Sigmoid colon (tissue), 4 donors: ENCODE results near the gene KRT14.

ENCODE experiments used
- CTCF ChIP-seq, 4 experiments: fragments of 450-650 bp in 3 of 4; fragments of 200-600 bp in 1 of 4; IDR thresholded peaks; one replicate each; pipeline ENCODE4 v1.5.1; 2016 to 2019; ENCODE audit warnings: antibody characterized with exemption in 4 of 4, mild to moderate bottlenecking in 3 of 4, moderate library complexity in 2 of 4
- EP300 ChIP-seq, 4 donors: sonication (generic); formaldehyde crosslinking; IDR thresholded peaks; one replicate each; pipeline ENCODE4 v1.6.1; 2017; ENCODE audit warnings: antibody characterized with exemption in 4 of 4

GRCh38 chr17:41537990-41538389 is 48.7 kb downstream of the KRT14 start:
- TF ChIP-seq CTCF (IDR thresholded peaks at IDR 0.05) (no peak), EP300 (IDR thresholded peaks at IDR 0.05) (no peak)
